Right ventricle myocardium inferior (tissue), 1 donor: ENCODE data around the gene RRAS. TPM values are rescaled to one million over a fixed set of nuclear protein-coding genes. Genes with fewer than 3 reads are reported as not detected.

Experiments used
- ATAC-seq: fragments of 200-7000 bp; cut with Tn5 transposase; one replicate; pipeline ENCODE4 v1.9.1; 2020; ENCODE audit warnings: mild to moderate bottlenecking, moderate library complexity
- DNase-seq: peaks from one replicate; pipeline ENCODE4 v3.0.0; 2021; ENCODE audit errors: missing footprints
- intact Hi-C: fragments of 100-400 bp; cut with DNase I; formaldehyde crosslinking; loops from one replicate; pipeline ENCODE4 v1.11.0; 2022
- microRNA-seq: library from miRNA; unstranded; fragments of <30 nt; microRNA quantifications from one replicate; pipeline ENCODE4 v1.2.0, GENCODE V29; 2020
- total RNA-seq: library from RNA; stranded (reverse); fragmentation: NEBNext Ultra II Directional; extraction: Animal tissue kit (Norgen Biotek cat#: 25700); gene quantifications from one replicate; pipeline ENCODE4 v1.2.1, GENCODE V29; 2021
- donor health status: DM: no; HTN: yes; CAD: no; lungs with severe emphysema.

Gene RRAS
- total RNA-seq, 1 donor from 2014 or later = 120 TPM

DNA sequence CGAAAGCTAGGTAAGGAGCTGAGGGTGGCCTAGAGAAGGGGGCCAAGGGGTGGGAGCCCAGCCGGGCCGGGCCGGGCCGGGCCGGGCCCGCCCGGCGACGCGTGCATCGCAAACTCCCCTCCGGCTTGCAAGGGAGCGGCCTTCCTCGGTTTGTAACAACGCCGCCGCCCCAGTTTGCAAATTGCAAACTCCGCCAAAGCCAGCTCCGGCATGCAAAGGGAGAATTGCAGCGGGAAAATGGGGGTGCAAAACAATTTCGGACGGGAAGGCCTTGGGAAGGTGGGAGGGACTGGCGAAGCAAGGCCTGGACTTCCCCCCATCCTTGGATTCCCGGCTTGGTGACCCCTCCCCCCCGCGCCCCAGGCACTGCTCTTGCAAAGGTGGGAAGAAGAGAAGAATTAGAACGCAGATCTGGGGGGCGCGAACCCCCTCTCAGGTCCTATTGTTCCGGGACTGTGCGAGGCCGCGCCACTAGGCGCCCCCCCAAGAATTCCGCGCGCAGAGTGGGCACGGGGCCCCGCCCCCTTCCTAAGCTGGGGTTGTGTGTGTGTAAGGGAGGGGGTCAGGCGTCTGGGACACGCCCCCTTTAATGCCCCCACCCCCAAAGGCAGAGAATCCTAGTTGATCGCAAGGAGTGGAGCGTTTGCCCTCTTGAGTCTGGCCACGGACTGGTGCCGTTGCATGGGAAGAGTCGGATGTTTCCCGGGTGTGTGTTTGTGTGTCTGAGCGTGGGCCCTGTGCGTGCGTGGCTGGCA lies 48.0 kb downstream of the RRAS start:
- ATAC-seq = no peak
- intact Hi-C loops = loop anchor here (2.0 to 5.0 kb wide), 2 partner anchors 49 to 80 kb away; partner anchors contain the start of gene RRAS
- no peak for DNase-seq

DNA sequence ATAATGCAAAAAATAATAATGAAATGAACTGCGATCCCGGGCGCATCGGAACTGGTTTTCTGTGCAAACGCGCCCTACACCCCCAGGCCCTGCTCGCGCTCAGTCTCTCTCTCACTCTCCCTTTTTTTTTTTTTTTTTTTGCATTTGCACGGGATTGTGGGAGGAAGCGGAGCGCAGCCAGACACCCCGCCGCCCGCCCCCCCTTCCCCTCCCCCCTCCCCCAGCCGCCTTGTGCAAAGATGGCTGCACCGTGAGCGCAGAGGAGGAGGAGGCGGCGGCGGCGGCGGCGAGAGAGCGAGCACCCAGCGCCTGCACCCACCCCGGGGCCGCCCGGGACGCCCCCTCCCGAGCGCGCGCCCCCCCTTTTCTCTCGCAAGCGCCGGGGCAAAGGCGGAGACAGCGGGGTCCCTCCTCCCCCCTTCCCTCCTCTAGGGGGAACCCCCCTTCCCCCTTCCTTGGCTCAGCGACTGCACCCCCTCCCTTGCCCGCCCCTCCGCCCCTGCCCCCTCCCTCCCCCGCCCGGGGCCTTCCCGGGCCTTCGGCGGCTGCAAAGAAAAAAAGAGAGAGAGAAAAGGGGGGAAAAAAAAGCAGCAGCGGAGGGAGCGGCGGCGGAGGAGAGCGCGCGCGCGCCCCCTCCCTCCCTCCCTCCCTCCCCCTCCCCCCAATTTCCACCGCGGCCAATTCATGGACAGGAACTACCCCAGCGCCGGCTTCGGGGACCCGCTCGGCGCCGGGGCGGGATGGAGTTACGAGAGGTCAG lies 48.8 kb downstream of the RRAS start, which contains the start of gene PRR12:
Gene PRR12 (plus strand): TSS at position 212 of the 760 bp plus-strand sequence. CDS start 473 bp downstream, at position 685.
- DNase-seq (peak; percentile 75), ATAC-seq (peak; percentile 66)
- intact Hi-C loops = loop anchor here (2.0 to 5.0 kb wide), 2 partner anchors 50 to 81 kb away; partner anchors contain the start of gene RRAS

DNA sequence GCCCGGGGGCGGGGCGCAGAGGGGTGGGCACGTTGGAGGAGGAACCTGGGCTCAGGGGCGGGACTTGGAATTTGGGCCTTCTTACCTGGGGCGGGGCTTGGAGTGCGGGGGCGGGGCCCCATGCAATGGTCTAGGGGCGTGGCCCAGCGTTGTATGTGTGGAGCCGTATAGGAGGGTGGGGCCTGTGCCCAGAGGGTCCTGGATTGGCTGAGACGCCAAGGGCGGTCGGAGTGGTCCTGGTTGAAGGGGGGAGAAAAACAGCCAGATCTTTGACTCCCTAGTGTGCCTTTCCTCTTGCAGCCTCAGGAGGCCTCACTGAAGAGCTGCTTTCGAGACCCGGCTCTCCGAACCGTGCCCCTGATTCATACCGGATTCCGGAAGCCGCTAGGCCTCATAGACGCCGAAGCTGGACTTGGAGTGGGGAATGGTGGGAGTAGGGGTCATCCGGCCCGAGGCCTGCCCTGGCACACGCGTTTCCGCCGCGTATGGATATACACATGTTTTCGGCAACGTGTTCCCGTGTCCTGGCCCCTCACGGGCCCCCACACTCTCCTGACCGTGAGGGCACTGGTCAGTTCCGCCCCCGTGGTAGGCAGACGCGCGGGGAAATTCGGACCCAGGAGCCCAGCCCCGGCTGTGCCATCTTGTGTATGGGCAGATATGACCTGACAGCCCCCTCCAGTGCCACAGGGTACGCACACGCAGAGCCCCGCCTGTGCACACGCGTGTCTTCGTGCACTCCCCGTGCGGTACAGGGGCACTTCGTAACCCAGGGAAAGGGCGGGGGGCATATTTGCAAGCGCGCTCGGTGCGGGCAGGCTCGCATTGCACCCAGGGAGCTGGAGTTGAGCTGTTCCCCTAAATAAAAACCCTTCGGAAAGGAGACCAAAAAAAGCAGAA lies 49.6 kb downstream of the RRAS start:
- intact Hi-C loops = loop anchor here (2.0 to 5.0 kb wide), 2 partner anchors 50 to 82 kb away; partner anchors contain the start of gene RRAS
- ATAC-seq (peak; percentile 89), DNase-seq (peak; percentile 98)

GRCh38 chr19:49589502-49589905 lies 50.4 kb downstream of the RRAS start:
- DNase-seq (no peak), ATAC-seq (no peak)
- intact Hi-C loops = no loop called here

- intact Hi-C loops = no loop called here
These were observed 51.4 kb downstream of the RRAS start for GRCh38 chr19:49588365-49589122.

GRCh38 chr19:49587227-49587626 lies 52.7 kb downstream of the RRAS start:
- DNase-seq (no peak), ATAC-seq (no peak)
- intact Hi-C loops = no loop called here

More at GRCh38 chr19:49588365-49589122, 51.4 kb downstream of the RRAS start:
- no peak for ATAC-seq
- no peak for DNase-seq

Small RNA genes within 50 kb of the gene (microRNA-seq; reads per million reads assigned to microRNA genes)
- not detected for gene MIR5088

Other genes starting within 250 kb of the RRAS start
- not detected for gene PTH2, start 216.7 kb downstream of the RRAS start, total RNA-seq
- gene GFY, start 214.8 kb downstream of the RRAS start, total RNA-seq = not detected
- gene SLC17A7, start 198.6 kb downstream of the RRAS start, total RNA-seq = 1.8 TPM
- gene PIH1D1, start 188.3 kb downstream of the RRAS start, total RNA-seq = 32.4 TPM
- 12.7 TPM for gene ALDH16A1, start 186.9 kb downstream of the RRAS start, total RNA-seq
- 4.7 TPM for gene FLT3LG, start 165.9 kb downstream of the RRAS start, total RNA-seq
- 1,486 TPM for gene RPL13A, start 152.5 kb downstream of the RRAS start, total RNA-seq
- 1,100 TPM for gene RPS11, start 143.7 kb downstream of the RRAS start, total RNA-seq
- gene FCGRT, start 127.5 kb downstream of the RRAS start, total RNA-seq = 105 TPM
- 7.4 TPM for gene RCN3, start 112.1 kb downstream of the RRAS start, total RNA-seq
- gene NOSIP, start 59.6 kb downstream of the RRAS start, total RNA-seq = 49.6 TPM
- 0.76 TPM for gene PRRG2, start 58.8 kb downstream of the RRAS start, total RNA-seq
- 14.5 TPM for gene PRR12, start 49.0 kb downstream of the RRAS start, total RNA-seq
- gene SCAF1, start 2.1 kb upstream of the RRAS start, total RNA-seq = 42.5 TPM
- gene IRF3, start 25.7 kb upstream of the RRAS start, total RNA-seq = 36.4 TPM
- 10.6 TPM for gene BCL2L12, start 25.8 kb upstream of the RRAS start, total RNA-seq
- 122 TPM for gene PRMT1, start 37.1 kb upstream of the RRAS start, total RNA-seq
- gene ADM5, start 49.5 kb upstream of the RRAS start, total RNA-seq = 0.84 TPM
- gene CPT1C, start 51.0 kb upstream of the RRAS start, total RNA-seq = 2.9 TPM
- 0.57 TPM for gene TSKS, start 123.2 kb upstream of the RRAS start, total RNA-seq
- gene AP2A1, start 126.9 kb upstream of the RRAS start, total RNA-seq = 76.4 TPM
- gene FUZ, start 173.1 kb upstream of the RRAS start, total RNA-seq = 21.0 TPM
- 70.4 TPM for gene MED25, start 178.1 kb upstream of the RRAS start, total RNA-seq
- gene PTOV1, start 211.0 kb upstream of the RRAS start, total RNA-seq = 122 TPM
- gene PNKP, start 227.4 kb upstream of the RRAS start, total RNA-seq = 36.9 TPM
- gene AKT1S1, start 237.2 kb upstream of the RRAS start, total RNA-seq = 37.2 TPM
- 44.9 TPM for gene TBC1D17, start 237.6 kb upstream of the RRAS start, total RNA-seq